SHP77 treated with DMSO at 0.1 percent for 48 hours (cell line): ENCODE results near the gene MYL10.
"Not testable (repeated sequence)": the region's sequence is repeated elsewhere in the genome, so short reads cannot be mapped to it uniquely, and the experiment has no call there.

Experiments
- DNase-seq: peaks from one replicate; lab custom pipeline; 2025; lab: John Stamatoyannopoulos, UW

The MYL10 gene

GRCh38 chr7:101651112-101651511 is 22.0 kb upstream of the MYL10 start:
- DNase-seq: no peak

DNA sequence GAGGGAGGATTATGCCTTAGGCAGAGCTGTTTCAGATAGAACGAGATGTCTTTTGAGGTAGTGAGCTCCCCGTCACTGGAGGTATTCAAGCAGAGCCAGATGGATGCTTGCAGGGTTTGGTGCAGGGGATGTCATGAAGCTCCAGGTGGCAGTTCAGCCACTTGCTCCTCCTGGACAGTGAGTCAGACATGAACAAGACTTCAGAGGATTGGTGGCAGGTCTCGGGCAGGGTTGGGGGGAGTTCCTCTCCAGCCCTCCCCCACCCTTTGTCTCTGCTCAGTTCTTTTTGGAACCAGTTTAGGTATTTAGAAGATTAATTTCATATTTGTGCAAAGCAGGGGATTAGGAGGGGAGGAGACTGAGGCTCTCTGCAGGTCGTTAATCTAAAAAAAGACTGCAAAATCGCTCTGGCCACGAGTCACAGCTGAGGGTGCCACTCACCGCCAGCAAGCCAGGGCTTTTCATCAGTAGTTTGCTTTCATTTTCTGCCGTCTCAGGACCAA is 21.5 kb upstream of the MYL10 start:
- no peak for DNase-seq

GRCh38 chr7:101647876-101648275 is 18.8 kb upstream of the MYL10 start:
- DNase-seq: not testable (repeated sequence)

GRCh38 chr7:101645951-101646350 is 16.9 kb upstream of the MYL10 start:
- no peak for DNase-seq

DNA sequence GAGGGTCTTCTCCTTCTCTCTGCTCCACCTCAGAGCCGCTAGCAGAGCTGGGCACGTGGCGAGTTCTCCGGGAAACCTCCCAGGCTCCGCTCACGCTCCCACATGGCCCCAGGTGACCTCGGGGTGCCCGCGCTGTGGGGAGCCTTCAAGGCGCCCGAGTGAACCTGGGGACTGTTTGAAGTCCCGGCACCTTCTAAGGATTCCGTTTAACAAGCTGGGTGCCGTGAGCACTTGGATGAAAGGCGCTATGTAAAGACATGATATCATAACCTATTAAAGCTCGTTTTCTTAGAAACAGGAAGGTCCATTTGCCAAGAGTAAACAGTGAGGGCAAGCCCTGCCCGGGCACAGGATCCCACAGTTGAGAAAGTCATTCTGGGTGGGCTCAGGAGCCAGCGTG is 15.8 kb upstream of the MYL10 start:
- DNase-seq: no peak

- DNase-seq: not testable (repeated sequence)
Observed at GRCh38 chr7:101639127-101639526, 10.0 kb upstream of the MYL10 start.

- no peak for DNase-seq
Observed at GRCh38 chr7:101636822-101637623, 7.9 kb upstream of the MYL10 start.

- DNase-seq: no peak
Observed at GRCh38 chr7:101635484-101635883, 6.4 kb upstream of the MYL10 start.

DNA sequence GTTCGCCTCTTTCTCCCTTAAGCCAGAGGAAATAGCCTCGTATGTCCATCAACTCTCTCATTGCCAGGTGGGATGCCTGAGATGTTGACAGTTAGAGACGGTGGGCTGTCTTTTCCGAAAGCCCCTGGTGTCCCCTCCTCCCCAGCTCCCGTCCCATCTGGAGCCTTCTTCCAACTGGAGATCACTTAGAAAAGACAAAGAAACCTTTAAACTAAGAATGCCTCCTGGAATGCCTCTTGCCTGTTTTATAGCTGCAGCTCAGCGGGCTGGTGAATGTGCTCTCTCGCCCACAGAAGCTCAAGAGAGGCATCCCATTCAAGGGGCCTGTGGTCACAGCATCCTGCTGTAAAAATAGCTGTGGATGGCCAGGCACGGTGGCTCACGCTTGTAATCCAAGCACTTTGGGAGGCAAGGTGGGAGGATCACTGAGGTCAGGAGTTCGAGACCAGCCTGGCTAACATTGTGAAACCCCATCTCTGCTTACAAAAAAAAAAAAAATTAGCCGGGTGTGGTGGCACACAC is 5.2 kb upstream of the MYL10 start:
- no peak for DNase-seq

DNA sequence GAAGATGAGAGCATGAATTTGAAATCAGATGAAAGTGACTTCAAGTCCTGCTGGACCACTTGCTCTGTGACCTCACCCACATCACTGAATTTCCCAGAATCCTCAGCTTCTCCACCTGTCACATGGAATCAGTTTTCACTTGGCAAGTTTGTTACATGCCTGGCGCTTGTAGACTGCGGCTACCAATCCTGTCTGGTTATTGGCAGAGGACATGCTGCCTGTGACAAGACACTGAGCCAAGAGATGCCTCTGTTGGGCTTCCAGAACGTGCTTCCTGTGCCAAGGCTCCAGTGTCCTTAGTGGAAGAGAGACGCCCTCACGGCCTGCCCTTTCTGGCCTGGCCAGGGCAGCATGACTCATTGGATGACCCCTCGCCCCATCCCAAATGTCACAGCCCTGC is 4.4 kb upstream of the MYL10 start:
- no peak for DNase-seq

- DNase-seq: no peak
Observed at GRCh38 chr7:101632641-101633040, 3.5 kb upstream of the MYL10 start.

GRCh38 chr7:101631224-101631714 is 2.2 kb upstream of the MYL10 start:
- DNase-seq: no peak

GRCh38 chr7:101630591-101630990 is 1.5 kb upstream of the MYL10 start:
- no peak for DNase-seq

DNA sequence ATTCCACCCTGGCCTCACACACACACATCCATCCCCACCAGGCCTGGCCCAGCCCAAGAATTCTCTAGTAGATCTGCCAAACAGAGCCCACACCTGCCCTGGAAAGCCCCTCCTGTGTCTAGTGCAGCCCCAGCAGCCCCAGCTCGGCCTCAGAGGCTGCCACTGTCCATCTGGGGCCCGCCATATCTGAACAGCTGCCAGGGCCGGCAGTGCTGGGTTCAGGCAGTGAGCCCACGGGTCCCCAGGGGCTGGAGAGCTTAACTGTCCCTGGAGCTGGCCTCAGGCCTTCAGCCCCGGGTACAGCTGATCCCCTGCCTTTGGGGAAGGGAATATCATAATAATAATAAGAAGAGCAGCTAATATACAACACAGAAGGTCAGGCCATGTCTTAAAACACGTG is 574 bp downstream of the MYL10 start:
- no peak for DNase-seq

GRCh38 chr7:101626758-101627157 is 2.3 kb downstream of the MYL10 start:
- no peak for DNase-seq

GRCh38 chr7:101626069-101626671 is 2.9 kb downstream of the MYL10 start:
- no peak for DNase-seq

DNA sequence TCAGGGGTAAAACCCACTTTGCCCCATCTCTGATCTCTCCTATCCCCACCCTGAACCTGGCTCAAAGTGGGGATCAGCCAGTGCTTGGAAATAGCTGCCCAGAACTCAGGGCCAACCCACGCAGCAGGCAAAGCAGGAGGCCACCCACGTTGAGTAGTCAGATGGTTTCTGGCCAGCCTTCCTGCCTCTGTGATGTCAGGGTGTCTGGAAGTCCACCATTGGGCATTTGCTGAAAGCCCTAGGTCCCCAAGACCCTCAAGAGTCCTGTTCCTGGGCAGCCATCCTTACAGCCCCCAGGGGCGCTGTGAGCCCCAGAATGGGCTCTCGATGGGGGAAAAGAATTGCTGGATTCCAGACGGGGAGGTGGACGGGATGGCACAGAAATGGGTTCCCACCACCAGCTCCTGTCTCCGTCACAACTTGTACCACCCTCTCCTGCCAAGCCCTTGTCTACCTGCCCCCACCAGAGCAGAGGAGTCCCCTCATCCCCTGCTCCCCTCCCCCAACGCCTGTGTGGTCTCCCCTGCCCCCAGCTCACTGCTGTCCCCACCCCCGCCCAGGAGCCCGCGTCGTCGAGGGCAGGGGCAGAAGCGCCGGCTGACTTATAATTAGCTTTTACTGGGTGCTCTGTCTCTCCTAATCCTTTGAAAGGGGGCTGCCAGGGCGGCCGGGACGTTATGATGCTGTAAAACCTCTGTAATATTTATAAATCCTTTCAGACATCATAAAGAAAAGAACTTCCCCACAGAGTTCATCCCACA is 3.9 kb downstream of the MYL10 start:
- no peak for DNase-seq

- DNase-seq: no peak
Observed at GRCh38 chr7:101624246-101625001, 4.7 kb downstream of the MYL10 start.

DNA sequence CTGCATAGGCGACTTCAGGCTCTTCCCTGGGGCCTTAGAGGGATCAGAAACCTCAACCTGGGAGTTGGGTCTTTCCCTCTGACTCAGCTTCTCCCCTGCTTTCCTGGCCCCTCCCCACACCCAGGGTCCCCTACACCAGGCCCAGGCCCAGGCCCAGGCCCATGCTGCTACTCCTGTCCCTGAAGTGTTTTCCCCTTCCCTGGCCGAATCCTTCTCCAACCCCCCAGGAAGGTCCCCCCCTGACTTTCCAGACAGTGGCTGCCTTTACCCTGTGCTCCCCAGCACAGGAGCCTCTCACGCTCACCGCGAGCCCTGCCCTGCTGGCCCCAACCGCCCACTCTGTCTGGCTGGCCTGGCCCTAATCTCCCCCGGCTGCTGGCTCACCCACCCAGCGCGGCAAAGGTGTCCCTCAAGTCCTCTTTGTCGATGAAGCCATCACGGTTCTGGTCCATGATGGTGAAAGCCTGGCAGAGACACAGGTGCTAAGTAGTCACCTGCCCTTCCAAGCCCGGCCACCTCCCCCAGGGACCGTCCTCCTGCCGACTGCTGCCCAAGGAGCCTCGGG is 6.4 kb downstream of the MYL10 start:
- no peak for DNase-seq

DNA sequence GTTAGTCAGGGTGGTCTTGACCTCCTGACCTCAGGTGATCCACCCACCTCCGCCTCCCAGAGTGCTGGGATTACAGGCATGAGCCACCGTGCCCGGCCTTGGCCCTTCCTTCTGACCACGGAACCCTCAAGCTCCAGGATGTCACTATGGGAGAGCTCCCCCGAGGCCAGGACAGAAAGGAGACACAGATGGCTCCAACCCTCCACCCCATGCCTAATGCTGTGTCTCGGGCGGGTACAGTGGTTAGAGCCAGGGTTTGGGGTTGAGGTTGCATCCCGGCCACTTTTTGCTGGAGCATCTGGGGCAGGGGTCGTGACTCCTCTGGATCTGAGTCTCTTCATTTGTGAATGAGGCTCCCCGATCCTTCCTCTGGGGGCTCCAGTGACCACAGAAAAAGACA is 8.1 kb downstream of the MYL10 start:
- DNase-seq: no peak

DNA sequence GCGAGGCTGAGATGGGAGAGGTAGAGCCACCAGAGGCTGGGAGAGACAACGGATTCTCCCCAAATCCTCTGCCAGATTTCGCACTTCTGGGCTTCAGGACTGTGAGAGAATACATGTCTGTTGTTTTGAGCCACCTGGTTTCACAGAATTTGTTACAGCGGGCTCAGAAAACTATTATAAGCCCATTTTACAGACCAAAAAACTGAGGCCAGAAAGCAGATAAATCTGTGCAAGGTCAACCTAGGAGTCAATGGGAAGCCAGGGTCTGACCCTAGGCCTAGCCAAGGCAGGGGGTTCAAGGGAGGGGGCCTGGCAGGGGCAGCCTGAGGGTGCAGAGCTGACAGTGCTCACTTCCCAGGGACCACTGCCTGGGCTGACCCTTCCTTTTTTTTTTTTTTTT is 8.7 kb downstream of the MYL10 start:
- no peak for DNase-seq
